ENCODE results near the gene TARBP1. TPM values are rescaled to one million over a fixed set of nuclear protein-coding genes. Genes with fewer than 3 reads are reported as not detected.

Gene TARBP1
- total RNA-seq, 1 experiment from 2014 or later, result 45.5 TPM

DNA sequence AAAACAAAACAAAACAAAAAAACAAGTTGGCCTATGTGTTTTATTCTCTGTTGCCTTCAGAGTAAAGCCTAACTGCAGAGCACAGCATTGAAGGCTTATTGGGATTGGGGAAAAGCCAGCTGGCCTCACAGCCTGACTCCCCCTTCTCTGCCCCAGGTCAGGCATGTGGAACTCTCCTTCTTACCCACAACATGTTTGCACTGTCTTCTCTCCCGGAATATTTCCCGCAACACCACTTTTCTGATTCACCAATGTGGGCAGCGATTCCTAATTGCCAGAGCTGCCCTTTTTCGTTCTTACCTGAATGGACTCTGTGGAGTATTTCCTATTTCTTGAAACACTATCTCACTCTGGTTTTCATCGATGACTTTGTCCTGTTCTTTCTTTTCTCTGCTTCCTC is 2.8 kb upstream of the TARBP1 start:
- no TSS peak for BruUV-seq (replicated peaks)
- H3K4me3 Mint-ChIP-seq (ENCODE audit: unreplicated experiment), result no peak overlapping the region
- ChIA-PET POLR2A (interaction anchor here (0.6 to 1.0 kb wide), 3 partner anchors 14 to 536 kb away, joined by 3 read pairs; no protein-coding TSS in a partner anchor), CTCF (interaction anchor here (0.5 to 13.3 kb wide), 6 partner anchors 10 to 663 kb away, joined by 3 to 175 read pairs (median 6); no protein-coding TSS in a partner anchor)
- intact Hi-C loops (cut with micrococcal nuclease), result no loop called here
- peaks cover 5% of the 10 kb centered on the region for H3K4me1 Mint-ChIP-seq (ENCODE audit: insufficient read depth, unreplicated experiment)
- H3K36me3 Mint-ChIP-seq (ENCODE audit: insufficient read depth, unreplicated experiment), result no peaks in the 10 kb centered on the region
- peaks cover 24% of the 10 kb centered on the region for H3K27me3 Mint-ChIP-seq (ENCODE audit: insufficient read depth, unreplicated experiment)
- no peak overlapping the region for H3K27ac Mint-ChIP-seq (ENCODE audit: low read depth, unreplicated experiment)
- no peak for DNase-seq (ENCODE audit: unreplicated experiment)
- TF ChIP-seq CTCF (IDR thresholded peaks at IDR 0.05; ENCODE audit: unreplicated experiment), result no peak
- H3K9me3 Mint-ChIP-seq (ENCODE audit: unreplicated experiment), result no peaks in the 10 kb centered on the region

DNA sequence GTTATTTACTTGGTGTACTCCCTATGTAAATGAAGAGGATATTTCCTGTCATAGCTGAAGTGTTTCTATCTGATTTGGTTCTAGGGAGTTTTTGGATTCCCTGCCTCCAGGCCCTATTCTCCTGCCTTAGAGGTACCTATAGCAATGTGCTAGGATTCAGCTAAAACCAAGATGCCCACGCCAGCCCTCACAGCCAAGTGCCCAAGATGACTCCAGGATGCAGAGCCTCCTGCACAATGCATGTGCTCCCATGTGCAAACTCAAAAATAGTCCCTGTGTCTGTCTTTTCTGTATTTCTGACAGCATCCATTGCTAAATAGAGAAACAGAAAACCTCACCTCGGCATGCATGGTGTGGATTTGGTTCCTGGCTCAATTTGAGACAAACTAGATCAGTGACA is 887 bp upstream of the TARBP1 start:
- Mint-ChIP-seq H3K27ac (ENCODE audit: low read depth, unreplicated experiment) (no peak overlapping the region), H3K4me3 (ENCODE audit: unreplicated experiment) (no peak overlapping the region), H3K27me3 (ENCODE audit: insufficient read depth, unreplicated experiment) (peaks cover 24% of the 10 kb centered on the region), H3K36me3 (ENCODE audit: insufficient read depth, unreplicated experiment) (no peaks in the 10 kb centered on the region), H3K4me1 (ENCODE audit: insufficient read depth, unreplicated experiment) (peaks cover 19% of the 10 kb centered on the region), H3K9me3 (ENCODE audit: unreplicated experiment) (no peaks in the 10 kb centered on the region)
- no TSS peak for BruUV-seq (replicated peaks)
- no peak for DNase-seq (ENCODE audit: unreplicated experiment)
- ChIA-PET CTCF (interaction anchor here (0.6 to 1.4 kb wide), 7 partner anchors 10 to 980 kb away, joined by 3 to 7 read pairs (median 3); no protein-coding TSS in a partner anchor), POLR2A (interaction anchor here (0.7 to 4.6 kb wide), 11 partner anchors 9 to 616 kb away, joined by 3 to 63 read pairs (median 4); partner anchors contain the start of genes COA6 and IRF2BP2)
- intact Hi-C loops (cut with micrococcal nuclease), result loop anchor here (2.0 to 10.0 kb wide), 5 partner anchors 19 to 685 kb away; partner anchors contain the start of genes COA6 and RBM34
- no peak for TF ChIP-seq CTCF (IDR thresholded peaks at IDR 0.05; ENCODE audit: unreplicated experiment)

GRCh38 chr1:234479310-234479559 is 256 bp upstream of the TARBP1 start:
- intact Hi-C loops (cut with micrococcal nuclease), result loop anchor here (2.0 to 10.0 kb wide), 5 partner anchors 20 to 686 kb away; partner anchors contain the start of genes COA6 and RBM34
- DNase-seq (ENCODE audit: unreplicated experiment), result no peak
- Mint-ChIP-seq H3K27ac (ENCODE audit: low read depth, unreplicated experiment) (no peak overlapping the region), H3K4me1 (ENCODE audit: insufficient read depth, unreplicated experiment) (peaks cover 25% of the 10 kb centered on the region), H3K4me3 (ENCODE audit: unreplicated experiment) (peak overlapping the region; percentile 77), H3K36me3 (ENCODE audit: insufficient read depth, unreplicated experiment) (peaks cover 2% of the 10 kb centered on the region), H3K9me3 (ENCODE audit: unreplicated experiment) (no peaks in the 10 kb centered on the region), H3K27me3 (ENCODE audit: insufficient read depth, unreplicated experiment) (peaks cover 24% of the 10 kb centered on the region)
- ChIA-PET CTCF (interaction anchor here (0.5 to 2.7 kb wide), 10 partner anchors 8 to 1163 kb away, joined by 3 to 13 read pairs (median 4); no protein-coding TSS in a partner anchor), POLR2A (interaction anchor here (0.7 to 4.6 kb wide), 26 partner anchors 8 to 760 kb away, joined by 3 to 63 read pairs (median 6); partner anchors contain the start of genes COA6, IRF2BP2, RBM34 and TOMM20)
- BruUV-seq (replicated peaks), result no TSS peak
- no peak for TF ChIP-seq CTCF (IDR thresholded peaks at IDR 0.05; ENCODE audit: unreplicated experiment)

- POLR2A ChIA-PET, result interaction anchor here (0.6 to 4.6 kb wide), 53 partner anchors 9 to 1150 kb away, joined by 3 to 63 read pairs (median 4); partner anchors contain the start of genes COA6, IRF2BP2, MAP3K21 and RBM34
- CTCF ChIA-PET, result interaction anchor here (0.5 to 2.7 kb wide), 17 partner anchors 8 to 1026 kb away, joined by 3 to 13 read pairs (median 3); partner anchors contain the start of gene B3GALNT2
- Mint-ChIP-seq H3K4me1 (ENCODE audit: insufficient read depth, unreplicated experiment) (peaks cover 37% of the 10 kb centered on the region), H3K9me3 (ENCODE audit: unreplicated experiment) (no peaks in the 10 kb centered on the region), H3K4me3 (ENCODE audit: unreplicated experiment) (peak overlapping the region; percentile 77), H3K27ac (ENCODE audit: low read depth, unreplicated experiment) (no peak overlapping the region), H3K27me3 (ENCODE audit: insufficient read depth, unreplicated experiment) (peaks cover 18% of the 10 kb centered on the region), H3K36me3 (ENCODE audit: insufficient read depth, unreplicated experiment) (peaks cover 14% of the 10 kb centered on the region)
- BruUV-seq (replicated peaks), result no TSS peak
- intact Hi-C loops (cut with micrococcal nuclease), result loop anchor here (2.0 to 10.0 kb wide), 5 partner anchors 21 to 687 kb away; partner anchors contain the start of genes COA6 and RBM34
- no peak for TF ChIP-seq CTCF (IDR thresholded peaks at IDR 0.05; ENCODE audit: unreplicated experiment)
- DNase-seq (ENCODE audit: unreplicated experiment), result peak; percentile 77
These were observed 863 bp downstream of the TARBP1 start for GRCh38 chr1:234478152-234478480.
